ENCODE results near the gene CSK. TPM values are rescaled to one million over a fixed set of nuclear protein-coding genes. Genes with fewer than 3 reads are reported as not detected.

CSK gene
- total and polyA plus RNA-seq, 2 of the 8 experiments (the other 6 are each of a cell fraction or from before 2014, with no cell fraction given) = 13.7 to 50.2 TPM

- 0 out of 2 replicates have a peak, but pooled peaks cover 3% of the 10 kb centered on the region for H3K23me2 ChIP-seq (ENCODE audit: low read depth, low read length)
- ChIA-PET CTCF (ENCODE audit: partially characterized antibody) (interaction anchor here (0.9 to 15.7 kb wide), 15 partner anchors 8 to 478 kb away, joined by 3 to 135 read pairs (median 8); partner anchors contain the start of gene CSK), POLR2A (ENCODE audit: partially characterized antibody) (interaction anchor here (1.1 to 3.1 kb wide), 8 partner anchors 9 to 66 kb away, joined by 3 to 12 read pairs (median 6); partner anchors contain the start of genes LMAN1L and ULK3)
- peak overlapping the region; percentile 55 to 61 for H3K4me2 ChIP-seq (ENCODE audit: insufficient read depth in 1 of 2, low read depth in 2 of 2, low read length in 2 of 2)
- H2BK120ac ChIP-seq (replicated peaks; ENCODE audit: low read depth, low read length) = no peak overlapping the region
- no peak overlapping the region for H3K27ac ChIP-seq (ENCODE audit: low read depth, low read length)
- no peak overlapping the region for H2AFZ ChIP-seq (ENCODE audit: low read length)
- H3K4ac ChIP-seq (replicated peaks; ENCODE audit: insufficient read length, low read depth, low read length) = no peak overlapping the region
- H4K8ac ChIP-seq (ENCODE audit: extremely low read depth, insufficient read depth, low read length) = no peak overlapping the region
- no peaks in the 10 kb centered on the region for H3K9me3 ChIP-seq (ENCODE audit: insufficient read depth in 2 of 2, low read depth in 1 of 2, low read length in 1 of 2)
- no peak overlapping the region for H2BK20ac ChIP-seq (ENCODE audit: low read length)
- TF ChIP-seq MAX (IDR thresholded peaks at IDR 0.05) (peak; percentile 63; the same call in 1 of the 2 replicates), SIRT6 (IDR thresholded peaks at IDR 0.05; ENCODE audit: low read length) (no peak)
- no peaks in the 10 kb centered on the region for H3K79me1 ChIP-seq (ENCODE audit: low read depth, low read length)
- no peak overlapping the region for H3K23ac ChIP-seq (ENCODE audit: insufficient read length)
- 0 out of 2 replicates have a peak overlapping the region, but pooled peaks have one; percentile 9 for H2BK12ac ChIP-seq (ENCODE audit: low read depth, low read length)
- H4K5ac ChIP-seq (ENCODE audit: insufficient read length, low read depth, low read length) = no peak overlapping the region
- H3K4me1 ChIP-seq (replicated peaks in 1 of 4; ENCODE audit: control insufficient read depth in 3 of 4, insufficient read depth in 4 of 4, low read length in 3 of 4) = peaks cover 0 to 7% (median 4%) of the 10 kb centered on the region in 4 experiments; a peak in 4 of 7 replicates
- no peak overlapping the region for H2BK5ac ChIP-seq (ENCODE audit: low read depth, low read length)
- H3K14ac ChIP-seq (ENCODE audit: insufficient read length) = no peak overlapping the region
- FAIRE-seq = no peak
- DNase-seq (ENCODE audit: low read depth in 1 of 2, low spot score in 2 of 2) = no peak
- no peak overlapping the region for H2BK15ac ChIP-seq (ENCODE audit: low read length)
- no peaks in the 10 kb centered on the region for H3K79me2 ChIP-seq (ENCODE audit: control insufficient read depth in 1 of 2, insufficient read depth in 2 of 2, low read length in 2 of 2)
- H3K27me3 ChIP-seq (replicated peaks in 1 of 4; ENCODE audit: control insufficient read depth in 3 of 4, extremely low read depth in 1 of 4, insufficient read depth in 3 of 4, low read length in 3 of 4) = peaks cover 4 to 47% (median 29%) of the 10 kb centered on the region in 4 experiments
- H3K18ac ChIP-seq (ENCODE audit: extremely low read depth, low read length) = no peak overlapping the region
- no peak overlapping the region for H3K56ac ChIP-seq (replicated peaks; ENCODE audit: insufficient read length, low read depth, low read length)
- H4K91ac ChIP-seq (replicated peaks; ENCODE audit: insufficient read length, low read length) = no peak overlapping the region
- no peak overlapping the region for H3K9ac ChIP-seq (replicated peaks in 1 of 4; ENCODE audit: extremely low read depth in 1 of 4, low read depth in 3 of 4, low read length in 3 of 4)
- WGBS, 2 experiments (ENCODE audit: extremely low coverage in 1 of 2, insufficient coverage in 1 of 2, insufficient read length in 1 of 2, insufficient replicate concordance in 2 of 2, low coverage in 1 of 2, low lambda C conversion rate in 2 of 2, missing lambda C conversion rate in 1 of 2) = 67% methylated on average over 11 of the region's 21 CpGs; no CpG with 5 or more reads in 1 of the 2 experiments
- H4K20me1 ChIP-seq (replicated peaks in 1 of 2; ENCODE audit: control insufficient read depth in 1 of 2, insufficient read depth in 2 of 2, low read length in 2 of 2) = peaks cover 0 to 2% of the 10 kb centered on the region in 2 experiments
- H3K36me3 ChIP-seq (ENCODE audit: control insufficient read depth in 2 of 4, insufficient read depth in 4 of 4, low read length in 3 of 4) = no peaks in the 10 kb centered on the region
- H3K4me3 ChIP-seq (ENCODE audit: extremely low read depth in 1 of 4, insufficient read depth in 2 of 4, low read depth in 3 of 4, low read length in 4 of 4) = peak overlapping the region in 1 of 4 experiments; percentile 41; a peak in 2 of 8 replicates
- H2AK5ac ChIP-seq (ENCODE audit: low read depth, low read length) = no peak overlapping the region
Measured at GRCh38 chr15:74826921-74827320, 45.0 kb downstream of the CSK start.
